ENCODE results near the gene NQO1. TPM values are rescaled to one million over a fixed set of nuclear protein-coding genes. Genes with fewer than 3 reads are reported as not detected.

NQO1 gene
- total and polyA plus RNA-seq, 9 of the 15 experiments (the other 6 are each of a cell fraction or from before 2014, with no cell fraction given) = 96.7 to 198 (median 122) TPM

- no peak for TF ChIP-seq BRF2 (IDR thresholded peaks at IDR 0.05; ENCODE audit: borderline replicate concordance, insufficient read depth, insufficient read length)
- TF ChIP-seq ZC3H8 (IDR thresholded peaks at IDR 0.05) = no peak
- no peak for TF ChIP-seq ZNF57 (CRISPR knock-in tag; IDR thresholded peaks at IDR 0.05)
- TF ChIP-seq ZC3H4 (CRISPR knock-in tag; IDR thresholded peaks at IDR 0.05; ENCODE audit: borderline replicate concordance) = peak; percentile 37; the same call in 1 of the 2 replicates
- 0 out of 2 replicates have a peak, but pooled peaks have one; percentile 51 for TF ChIP-seq ZNF175 (CRISPR knock-in tag; IDR thresholded peaks at IDR 0.05; ENCODE audit: low read depth)
- TF ChIP-seq CAMTA2 (CRISPR knock-in tag; conservative IDR thresholded peaks at IDR 0.05) = 0 out of 2 replicates have a peak, but pooled peaks have one; percentile 11
- no peak; the same call in 1 of the 2 replicates for TF ChIP-seq MTA3 (IDR thresholded peaks at IDR 0.05; ENCODE audit: borderline replicate concordance)
- TF ChIP-seq ZNF165 (CRISPR knock-in tag; IDR thresholded peaks at IDR 0.05; ENCODE audit: borderline replicate concordance) = no peak
- TF ChIP-seq BRCA1 (IDR thresholded peaks at IDR 0.05) = no peak
- no peak for TF ChIP-seq BRCA1 (CRISPR knock-in tag; IDR thresholded peaks at IDR 0.05)
- TF ChIP-seq HMGXB4 (CRISPR knock-in tag; IDR thresholded peaks at IDR 0.05) = no peak
- TF ChIP-seq RBFOX2 (IDR thresholded peaks at IDR 0.05; ENCODE audit: low read depth, low read length) = peak; percentile 85
- no peak for TF ChIP-seq CREBBP (IDR thresholded peaks at IDR 0.05; ENCODE audit: low read depth, low read length)
- no peak for TF ChIP-seq HEY1 (CRISPR knock-in tag; IDR thresholded peaks at IDR 0.05; ENCODE audit: borderline replicate concordance)
- TF ChIP-seq TEAD2 (tag; IDR thresholded peaks at IDR 0.05) = no peak
- TF ChIP-seq CREB1 (IDR thresholded peaks at IDR 0.05) = no peak; the same call in 1 of the 2 replicates
- TF ChIP-seq CREB1 (CRISPR knock-in tag; IDR thresholded peaks at IDR 0.05) = no peak
- no peak for TF ChIP-seq LARP7 (IDR thresholded peaks at IDR 0.05)
- no peak for TF ChIP-seq ZNF134 (CRISPR knock-in tag; conservative IDR thresholded peaks at IDR 0.05)
- TF ChIP-seq SMAD3 (CRISPR knock-in tag; conservative IDR thresholded peaks at IDR 0.05) = no peak
- no peak for TF ChIP-seq JUN (IDR thresholded peaks at IDR 0.05; ENCODE audit: borderline replicate concordance, low read depth, low read length)
- no peak for TF ChIP-seq JUN (CRISPR knock-in tag; IDR thresholded peaks at IDR 0.05; ENCODE audit: borderline replicate concordance)
- TF ChIP-seq MITF (IDR thresholded peaks at IDR 0.05) = peak; percentile 81; the same call in 1 of the 2 replicates
- TF ChIP-seq ZNF239 (CRISPR knock-in tag; IDR thresholded peaks at IDR 0.05) = no peak
- TF ChIP-seq NFYB (IDR thresholded peaks at IDR 0.05; ENCODE audit: extremely low read depth, insufficient read length) = no peak
These were observed 35.8 kb upstream of the NQO1 start, which contains the start of gene WWP2 (continued) for GRCh38 chr16:69761983-69762813.

All from K562 (cell line).